Progenitor cell of endocrine pancreas (in vitro differentiated cells): ENCODE data around the gene CCSER1. TPM values are rescaled to one million over a fixed set of nuclear protein-coding genes. Genes with fewer than 3 reads are reported as not detected.

ENCODE experiments used
- DNase-seq: peaks from one replicate; pipeline ENCODE4 v3.0.0; 2021; ENCODE audit warnings: low spot score; ENCODE audit not compliant: unreplicated experiment
- H3K27ac Mint-ChIP-seq: 2 replicates; pipeline ENCODE4 v1.8.0; 2021; ENCODE audit warnings: mild to moderate bottlenecking, moderate library complexity, mixed read lengths
- H3K27me3 Mint-ChIP-seq: 2 replicates; pipeline ENCODE4 v1.8.0; 2021; ENCODE audit warnings: mixed read lengths
- H3K36me3 Mint-ChIP-seq: 2 replicates; pipeline ENCODE4 v1.8.0; 2022; ENCODE audit warnings: mixed read lengths; ENCODE audit not compliant: insufficient read depth
- H3K4me1 Mint-ChIP-seq: 2 replicates; pipeline ENCODE4 v1.8.0; 2021; ENCODE audit warnings: low read depth, mixed read lengths
- H3K4me3 Mint-ChIP-seq: 2 replicates; pipeline ENCODE4 v1.8.0; 2021; ENCODE audit warnings: low read depth, mild to moderate bottlenecking, moderate library complexity, mixed read lengths
- H3K9me3 Mint-ChIP-seq: 2 replicates; pipeline ENCODE4 v1.8.0; 2021; ENCODE audit warnings: low read depth, mixed read lengths
- CTCF ChIP-seq: fragments of 200-600 bp; sonication (generic); IDR thresholded peaks from one replicate; pipeline ENCODE4 v1.5.0; 2021; ENCODE audit warnings: antibody characterized with exemption, mild to moderate bottlenecking; ENCODE audit not compliant: unreplicated experiment
- total RNA-seq: library from RNA; stranded (reverse); gene quantifications from 2 replicates; pipeline ENCODE4 v1.2.1, GENCODE V29; 2021

CCSER1 gene
- total RNA-seq, 1 donor from 2014 or later, result 11.6 TPM

DNA sequence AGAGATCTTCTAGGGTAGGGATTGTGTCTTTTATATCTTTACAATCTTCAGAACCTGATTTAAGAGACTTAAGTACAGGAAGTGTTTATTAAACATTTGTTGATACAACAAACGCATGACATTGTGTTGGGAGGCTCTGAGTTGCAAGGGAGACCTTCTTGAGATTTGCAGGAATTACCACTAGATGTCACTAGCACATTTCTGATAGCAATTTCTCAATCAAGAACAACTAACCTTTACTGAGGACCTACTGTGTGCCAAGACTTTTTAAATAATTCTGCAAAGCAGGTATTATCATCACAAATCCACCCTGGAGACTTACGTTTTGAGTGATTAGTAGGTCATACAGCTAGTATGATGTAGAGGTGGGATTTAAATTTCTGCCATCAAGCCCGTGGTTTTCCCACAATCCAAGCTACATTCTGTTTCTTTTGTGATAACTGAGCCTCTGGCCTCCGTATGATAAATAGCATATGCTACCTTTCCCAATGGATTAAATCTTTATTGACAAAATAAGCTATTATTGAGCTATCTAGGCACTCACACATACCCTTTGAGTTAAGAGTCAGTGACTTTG is 986.0 kb downstream of the CCSER1 start:
- H3K9me3 Mint-ChIP-seq, result no peaks in the 10 kb centered on the region
- peak; percentile 76 for TF ChIP-seq CTCF
- no peak for DNase-seq
- no peak overlapping the region for H3K27ac Mint-ChIP-seq
- H3K4me1 Mint-ChIP-seq, result no peaks in the 10 kb centered on the region
- H3K27me3 Mint-ChIP-seq, result no peaks in the 10 kb centered on the region
- no peak overlapping the region for H3K4me3 Mint-ChIP-seq
- no peaks in the 10 kb centered on the region for H3K36me3 Mint-ChIP-seq

DNA sequence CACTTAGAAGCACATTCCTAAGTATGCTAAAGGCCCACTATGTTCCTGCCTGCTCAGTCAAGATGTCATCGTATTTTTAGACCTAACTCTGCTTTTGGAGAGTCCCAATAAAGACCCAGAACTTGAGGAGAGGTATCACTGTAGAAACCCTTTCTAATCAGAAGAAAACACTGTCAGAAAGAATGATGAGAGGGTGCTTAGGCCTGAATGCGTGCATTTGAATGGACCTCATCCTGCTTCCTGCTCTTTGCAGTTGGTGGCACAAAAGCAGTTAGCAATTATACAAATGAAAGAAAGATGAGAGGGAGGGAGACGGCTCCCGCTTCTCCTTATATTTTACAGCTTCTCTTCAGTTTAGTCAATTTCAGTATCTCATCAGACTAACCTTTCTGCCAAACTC is 987.2 kb downstream of the CCSER1 start:
- Mint-ChIP-seq H3K27ac (no peak overlapping the region), H3K9me3 (no peaks in the 10 kb centered on the region), H3K4me1 (no peaks in the 10 kb centered on the region), H3K36me3 (no peaks in the 10 kb centered on the region), H3K4me3 (no peak overlapping the region), H3K27me3 (no peaks in the 10 kb centered on the region)
- no peak for TF ChIP-seq CTCF
- DNase-seq, result no peak

DNA sequence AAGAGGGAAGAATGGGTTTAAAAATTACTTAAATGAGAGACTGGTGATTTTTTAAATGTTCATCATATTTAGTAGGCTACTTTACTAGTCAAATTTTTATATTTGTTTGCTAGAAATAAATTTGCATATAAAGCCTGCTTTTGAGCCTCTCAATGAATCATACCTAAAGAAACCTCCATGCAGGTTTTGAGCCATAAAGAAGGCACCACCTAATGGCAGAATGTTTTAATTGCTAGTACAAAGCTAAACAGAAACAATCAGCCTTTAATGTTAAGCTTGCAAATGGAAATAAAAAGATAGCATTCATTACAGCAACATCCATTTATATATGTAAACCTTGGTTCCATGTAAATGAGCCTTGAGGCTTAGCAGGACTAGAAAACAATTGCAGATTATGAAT is 989.7 kb downstream of the CCSER1 start:
- no peak for DNase-seq
- no peak overlapping the region for H3K4me3 Mint-ChIP-seq
- H3K9me3 Mint-ChIP-seq, result no peaks in the 10 kb centered on the region
- H3K4me1 Mint-ChIP-seq, result no peaks in the 10 kb centered on the region
- no peaks in the 10 kb centered on the region for H3K36me3 Mint-ChIP-seq
- peak; percentile 29 for TF ChIP-seq CTCF
- no peak overlapping the region for H3K27ac Mint-ChIP-seq
- no peaks in the 10 kb centered on the region for H3K27me3 Mint-ChIP-seq

GRCh38 chr4:91118597-91118996 is 991.4 kb downstream of the CCSER1 start:
- no peaks in the 10 kb centered on the region for H3K9me3 Mint-ChIP-seq
- H3K4me3 Mint-ChIP-seq, result no peak overlapping the region
- peaks cover 2% of the 10 kb centered on the region for H3K4me1 Mint-ChIP-seq
- no peaks in the 10 kb centered on the region for H3K27me3 Mint-ChIP-seq
- DNase-seq, result no peak
- no peak overlapping the region for H3K27ac Mint-ChIP-seq
- no peaks in the 10 kb centered on the region for H3K36me3 Mint-ChIP-seq
- no peak for TF ChIP-seq CTCF

GRCh38 chr4:91123742-91124141 is 996.5 kb downstream of the CCSER1 start:
- Mint-ChIP-seq H3K9me3 (no peaks in the 10 kb centered on the region), H3K27ac (no peak overlapping the region), H3K27me3 (no peaks in the 10 kb centered on the region), H3K4me3 (no peak overlapping the region), H3K36me3 (no peaks in the 10 kb centered on the region), H3K4me1 (peaks cover 19% of the 10 kb centered on the region)
- no peak for TF ChIP-seq CTCF
- no peak for DNase-seq
